Motor neuron (in vitro differentiated cells): ENCODE data around the gene KRR1. TPM values are rescaled to one million over a fixed set of nuclear protein-coding genes. Genes with fewer than 3 reads are reported as not detected.
"Not testable (repeated sequence)": the region's sequence is repeated elsewhere in the genome, so short reads cannot be mapped to it uniquely, and the experiment has no call there.

Experiments
- ATAC-seq, 8 experiments: fragments of 200-7000 bp; cut with Tn5 transposase; replicated peaks in 6 of 8; 2 replicates each; pipeline ENCODE4 v1.8.0; 2021; ENCODE audit warnings: mild to moderate bottlenecking in 8 of 8, moderate library complexity in 8 of 8
- H3K27ac ChIP-seq, 2 donors: fragments of 250-450 bp; sonication (Bioruptor Pico); 2 replicates each; pipeline ENCODE4 v1.9.0; 2021; ENCODE audit warnings: antibody characterized with exemption in 2 of 2, mild to moderate bottlenecking in 2 of 2, moderate library complexity in 1 of 2
- H3K4me1 ChIP-seq, 2 donors: fragments of 250-450 bp; sonication (Bioruptor Pico); replicated peaks in 1 of 2; 2 replicates each; pipeline ENCODE4 v1.6.1; 2021; ENCODE audit warnings: antibody characterized with exemption in 2 of 2, mild to moderate bottlenecking in 2 of 2, moderate library complexity in 1 of 2
- H3K4me3 ChIP-seq, 5 donors: fragments of 250-450 bp; sonication (Bioruptor Pico); 2 replicates each; pipeline ENCODE4 v1.9.0; 2021; ENCODE audit warnings: antibody characterized with exemption in 5 of 5, mild to moderate bottlenecking in 5 of 5, moderate library complexity in 4 of 5
- WGBS, 10 experiments: fragments of 450-650 bp; shearing (Covaris generic); methylation state at CpG; one replicate each; pipeline ENCODE4 v1.0.0; 2022; 5-methylcytosine and 5-hydroxymethylcytosine counted together
- in situ Hi-C, 9 experiments: fragments of 400-800 bp; cut with MboI; loops; one replicate each; pipeline ENCODE4 v1.15.0; 2021; ENCODE audit warnings: low sequenced_read_pairs in 9 of 9, low pct_unique_long_range_greater_than_20kb in 2 of 9; ENCODE audit not compliant: unreplicated experiment in 9 of 9
- total RNA-seq, 8 experiments: library from RNA; unstranded; fragments of 300-600 nt; gene quantifications; 2 replicates each; pipeline versions ENCODE4 v1.2.3 to v1.2.4, GENCODE V29; 2022

Gene KRR1
- total RNA-seq, 8 experiments from 2014 or later = 21.1 to 60.7 (median 33.4) TPM

GRCh38 chr12:75459755-75460154 lies 51.7 kb downstream of the KRR1 start:
- H3K4me3 ChIP-seq = no peak overlapping the region
- H3K4me1 ChIP-seq = no peaks in the 10 kb centered on the region
- in situ Hi-C loops = no loop called here
- H3K27ac ChIP-seq = no peak overlapping the region
- ATAC-seq = no peak
- WGBS, 10 experiments = 73 to 94% (median 86%) methylated on average over 1 to 3 of the region's 3 CpGs; no CpG with 5 or more reads in 6 of the 10 experiments

GRCh38 chr12:75457866-75458265 lies 53.5 kb downstream of the KRR1 start:
- ATAC-seq, in situ Hi-C loops, H3K4me3 ChIP-seq, H3K4me1 ChIP-seq, H3K27ac ChIP-seq: not testable (repeated sequence)
- 33 to 100% (median 79%) methylated on average over 1 to 8 of the region's 9 CpGs for WGBS, 10 experiments

GRCh38 chr12:75457191-75457590 lies 54.2 kb downstream of the KRR1 start:
- Histone ChIP-seq H3K4me3 (no peak overlapping the region), H3K4me1 (no peaks in the 10 kb centered on the region), H3K27ac (no peak overlapping the region)
- 13 to 100% (median 100%) methylated on average over 1 of the region's 1 CpG; no CpG with 5 or more reads in 1 of the 10 experiments for WGBS, 10 experiments
- no peak for ATAC-seq
- in situ Hi-C loops = no loop called here

- Histone ChIP-seq H3K4me3 (no peak overlapping the region), H3K4me1 (no peaks in the 10 kb centered on the region), H3K27ac (no peak overlapping the region)
- 50 to 100% (median 79%) methylated on average over 1 to 5 of the region's 5 CpGs; no CpG with 5 or more reads in 1 of the 10 experiments for WGBS, 10 experiments
- in situ Hi-C loops = no loop called here
- ATAC-seq = peak in 1 of 8 experiments; percentile 75
Observed at GRCh38 chr12:75455839-75456238, 55.6 kb downstream of the KRR1 start.

GRCh38 chr12:75452675-75453330 lies 58.6 kb downstream of the KRR1 start:
- no peaks in the 10 kb centered on the region for H3K4me1 ChIP-seq
- WGBS, 10 experiments = 0 to 100% (median 79%) methylated on average over 1 to 3 of the region's 3 CpGs
- in situ Hi-C loops = no loop called here
- ATAC-seq = no peak
- H3K27ac ChIP-seq = no peak overlapping the region
- H3K4me3 ChIP-seq = no peak overlapping the region

GRCh38 chr12:75447691-75448393 lies 63.6 kb downstream of the KRR1 start:
- H3K27ac ChIP-seq = no peak overlapping the region
- H3K4me1 ChIP-seq = no peaks in the 10 kb centered on the region
- ATAC-seq = no peak
- no peak overlapping the region for H3K4me3 ChIP-seq
- in situ Hi-C loops = no loop called here
- WGBS, 10 experiments = 40 to 86% (median 70%) methylated on average over 1 to 4 of the region's 4 CpGs; no CpG with 5 or more reads in 2 of the 10 experiments

GRCh38 chr12:75446857-75447256 lies 64.6 kb downstream of the KRR1 start:
- Histone ChIP-seq H3K27ac (no peak overlapping the region), H3K4me3 (no peak overlapping the region), H3K4me1 (no peaks in the 10 kb centered on the region)
- in situ Hi-C loops = no loop called here
- no peak for ATAC-seq

GRCh38 chr12:75445137-75445507 lies 66.3 kb downstream of the KRR1 start:
- in situ Hi-C loops, H3K27ac ChIP-seq, H3K4me1 ChIP-seq, ATAC-seq, H3K4me3 ChIP-seq: not testable (repeated sequence)
- 67 to 100% (median 88%) methylated on average over 1 to 6 of the region's 7 CpGs; no CpG with 5 or more reads in 5 of the 10 experiments for WGBS, 10 experiments

- no peaks in the 10 kb centered on the region for H3K4me1 ChIP-seq
- H3K27ac ChIP-seq = no peak overlapping the region
- 0 to 100% (median 69%) methylated on average over 1 to 5 of the region's 6 CpGs; no CpG with 5 or more reads in 2 of the 10 experiments for WGBS, 10 experiments
- no peak overlapping the region for H3K4me3 ChIP-seq
- in situ Hi-C loops = no loop called here
- peak in 2 of 8 experiments; percentile 55 to 57 for ATAC-seq
Observed at GRCh38 chr12:75444429-75445136, 66.8 kb downstream of the KRR1 start.

GRCh38 chr12:75443709-75444108 lies 67.7 kb downstream of the KRR1 start:
- no peak for ATAC-seq
- no peaks in the 10 kb centered on the region for H3K4me1 ChIP-seq
- 33 to 90% (median 59%) methylated on average over 2 to 3 of the region's 3 CpGs; no CpG with 5 or more reads in 1 of the 10 experiments for WGBS, 10 experiments
- H3K27ac ChIP-seq = no peak overlapping the region
- H3K4me3 ChIP-seq = no peak overlapping the region
- in situ Hi-C loops = no loop called here

- WGBS, 10 experiments = 43 to 83% (median 55%) methylated on average over 1 to 3 of the region's 3 CpGs; no CpG with 5 or more reads in 1 of the 10 experiments
- ATAC-seq, in situ Hi-C loops, H3K27ac ChIP-seq, H3K4me1 ChIP-seq, H3K4me3 ChIP-seq: not testable (repeated sequence)
Observed at GRCh38 chr12:75442454-75442853, 69.0 kb downstream of the KRR1 start.

- H3K27ac ChIP-seq, H3K4me3 ChIP-seq, ATAC-seq, H3K4me1 ChIP-seq, in situ Hi-C loops: not testable (repeated sequence)
- WGBS, 10 experiments = 44 to 100% (median 60%) methylated on average over 1 to 4 of the region's 4 CpGs; no CpG with 5 or more reads in 3 of the 10 experiments
Observed at GRCh38 chr12:75441687-75442449, 69.5 kb downstream of the KRR1 start.
